Measurements from ENCODE around the gene CACTIN.

The CACTIN gene

DNA sequence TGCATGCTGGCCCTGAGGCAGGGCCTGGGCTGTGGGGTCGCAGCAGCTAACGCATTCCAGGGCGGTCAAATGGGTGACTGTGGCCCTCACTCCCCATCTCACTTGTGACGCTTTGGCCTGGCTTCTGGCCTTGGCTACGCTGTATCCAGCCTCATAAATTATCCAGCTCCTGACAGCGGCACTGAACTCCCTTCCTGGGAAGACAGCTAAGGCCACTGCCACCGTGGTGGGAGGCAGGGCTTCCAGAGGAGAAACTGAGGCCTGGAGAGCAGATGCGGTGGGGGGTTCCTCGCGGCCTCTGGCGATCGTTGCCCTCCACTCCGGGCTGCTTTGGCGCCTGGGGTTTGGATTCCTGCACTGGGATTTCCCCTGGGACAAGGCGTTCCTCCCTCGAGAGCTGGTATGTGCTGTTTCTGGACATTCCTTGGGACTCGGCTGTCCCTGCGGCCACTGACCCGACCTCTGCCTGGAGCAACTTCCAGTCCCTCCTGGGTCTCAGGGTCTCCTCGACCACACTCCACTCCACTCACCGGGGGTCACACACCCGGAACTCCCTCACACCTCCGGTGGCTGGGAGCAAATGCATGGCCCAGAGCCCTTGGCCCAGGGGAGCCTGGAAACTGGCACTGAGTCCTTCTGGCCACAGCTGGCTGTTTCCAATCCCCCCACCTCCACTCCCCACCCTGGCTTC lies 23.3 kb downstream of the CACTIN start:
- TF ChIP-seq, protein P1, sequence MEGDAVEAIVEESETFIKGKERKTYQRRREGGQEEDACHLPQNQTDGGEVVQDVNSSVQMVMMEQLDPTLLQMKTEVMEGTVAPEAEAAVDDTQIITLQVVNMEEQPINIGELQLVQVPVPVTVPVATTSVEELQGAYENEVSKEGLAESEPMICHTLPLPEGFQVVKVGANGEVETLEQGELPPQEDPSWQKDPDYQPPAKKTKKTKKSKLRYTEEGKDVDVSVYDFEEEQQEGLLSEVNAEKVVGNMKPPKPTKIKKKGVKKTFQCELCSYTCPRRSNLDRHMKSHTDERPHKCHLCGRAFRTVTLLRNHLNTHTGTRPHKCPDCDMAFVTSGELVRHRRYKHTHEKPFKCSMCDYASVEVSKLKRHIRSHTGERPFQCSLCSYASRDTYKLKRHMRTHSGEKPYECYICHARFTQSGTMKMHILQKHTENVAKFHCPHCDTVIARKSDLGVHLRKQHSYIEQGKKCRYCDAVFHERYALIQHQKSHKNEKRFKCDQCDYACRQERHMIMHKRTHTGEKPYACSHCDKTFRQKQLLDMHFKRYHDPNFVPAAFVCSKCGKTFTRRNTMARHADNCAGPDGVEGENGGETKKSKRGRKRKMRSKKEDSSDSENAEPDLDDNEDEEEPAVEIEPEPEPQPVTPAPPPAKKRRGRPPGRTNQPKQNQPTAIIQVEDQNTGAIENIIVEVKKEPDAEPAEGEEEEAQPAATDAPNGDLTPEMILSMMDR (conservative IDR thresholded peaks at IDR 0.05; ENCODE audit: low read depth, low read length): no peak
- DNase-seq (ENCODE audit: low read depth): no peak
- no peak overlapping the region for H3K4me3 ChIP-seq (ENCODE audit: low read depth, low read length)

DNA sequence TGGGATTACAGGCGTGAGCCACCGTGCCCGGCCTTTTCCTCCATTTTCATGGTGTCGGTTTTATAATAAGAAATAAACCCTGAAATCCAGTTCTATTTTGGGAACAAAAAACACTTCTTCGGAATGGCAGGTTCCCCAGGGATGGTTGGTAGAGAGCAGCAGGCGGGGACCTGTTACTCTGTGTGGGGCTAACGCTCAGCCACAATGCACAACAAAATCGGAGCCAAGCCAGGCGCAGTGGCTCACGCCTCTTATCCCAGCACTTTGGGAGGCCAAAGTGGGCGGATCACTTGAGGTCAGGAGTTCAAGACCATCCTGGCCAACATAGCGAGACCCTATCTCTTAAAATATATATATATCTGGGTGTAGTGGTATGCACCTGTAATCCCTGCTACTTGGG lies 25.6 kb downstream of the CACTIN start:
- TF ChIP-seq, protein P1 (conservative IDR thresholded peaks at IDR 0.05; ENCODE audit: low read depth, low read length): no peak
- DNase-seq (ENCODE audit: low read depth): no peak
- H3K4me3 ChIP-seq (ENCODE audit: low read depth, low read length): no peak overlapping the region

DNA sequence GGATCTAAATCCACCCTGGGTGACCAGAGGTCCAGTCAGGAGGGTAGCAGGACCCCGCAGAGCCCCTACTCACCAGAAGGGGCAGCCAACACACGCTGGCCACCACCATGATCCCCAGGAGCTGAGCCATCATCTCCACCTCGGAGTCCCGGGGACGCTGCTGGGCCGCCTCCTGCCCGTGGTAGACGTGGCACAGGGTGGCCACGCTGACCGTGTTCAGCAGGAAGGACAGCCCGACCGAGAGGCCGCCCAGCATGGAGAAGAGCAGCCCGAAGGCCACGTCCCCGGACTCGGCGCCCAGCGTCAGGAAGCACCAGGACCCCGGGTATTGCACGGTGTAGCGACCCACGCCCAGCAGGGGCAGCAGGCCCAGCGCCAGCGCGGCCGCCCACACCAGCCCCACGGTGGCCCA lies 26.8 kb downstream of the CACTIN start:
- H3K4me3 ChIP-seq (ENCODE audit: low read depth, low read length): no peak overlapping the region
- TF ChIP-seq, protein P1 (conservative IDR thresholded peaks at IDR 0.05; ENCODE audit: low read depth, low read length): peak; percentile 46
- DNase-seq (ENCODE audit: low read depth): no peak

DNA sequence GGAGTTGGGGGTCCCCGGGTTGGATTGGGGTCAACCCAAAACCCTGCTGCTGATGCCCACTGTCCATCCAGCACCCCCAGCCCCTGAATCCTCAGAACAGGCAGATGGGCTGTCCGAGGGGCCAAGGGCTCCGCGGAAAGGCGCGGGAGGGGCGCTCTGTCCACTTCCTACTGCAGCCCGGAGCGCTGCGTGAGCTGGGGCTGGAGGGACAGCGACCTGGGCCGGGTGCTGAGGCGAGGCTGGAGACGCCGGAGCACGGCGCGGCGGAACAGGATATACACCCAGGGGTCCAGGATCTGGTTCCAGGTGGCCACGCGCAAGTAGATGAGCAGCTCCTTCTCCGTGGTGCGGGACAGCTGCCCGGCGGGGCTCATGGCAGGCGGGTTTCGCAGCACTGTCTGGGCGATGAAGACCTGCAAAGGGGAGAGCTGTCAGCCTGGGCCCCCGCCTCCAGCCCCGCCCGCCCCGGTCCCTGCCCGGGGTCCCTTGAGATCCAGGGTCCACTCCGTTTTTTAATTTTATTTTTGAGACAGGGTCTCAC lies 31.0 kb downstream of the CACTIN start:
- DNase-seq (ENCODE audit: low read depth): no peak
- H3K4me3 ChIP-seq (ENCODE audit: low read depth, low read length): no peak overlapping the region
- TF ChIP-seq, protein P1 (conservative IDR thresholded peaks at IDR 0.05; ENCODE audit: low read depth, low read length): no peak

DNA sequence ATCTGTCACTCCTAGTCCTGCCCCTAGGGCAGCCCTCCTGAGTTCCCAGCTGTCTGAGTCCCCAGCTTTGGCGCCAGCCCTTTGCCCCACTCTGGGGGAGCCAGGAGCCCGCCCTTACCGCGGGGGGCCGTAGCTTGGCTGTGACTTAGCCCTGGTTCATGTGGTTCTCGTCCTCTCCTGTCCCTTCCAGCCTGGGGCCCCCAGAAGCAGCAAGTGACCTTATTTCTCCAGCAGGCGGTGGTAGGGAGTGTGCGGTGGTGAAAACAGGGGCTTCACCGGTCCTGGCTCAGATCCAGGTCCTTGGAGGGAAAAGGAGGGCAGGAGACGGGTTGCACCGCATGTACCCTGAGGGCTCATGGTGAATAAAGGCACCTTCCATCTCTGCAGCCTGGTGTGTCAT lies 33.4 kb downstream of the CACTIN start:
- no peak overlapping the region for H3K4me3 ChIP-seq (ENCODE audit: low read depth, low read length)
- DNase-seq (ENCODE audit: low read depth): no peak
- TF ChIP-seq, protein P1 (conservative IDR thresholded peaks at IDR 0.05; ENCODE audit: low read depth, low read length): peak; percentile 40

DNA sequence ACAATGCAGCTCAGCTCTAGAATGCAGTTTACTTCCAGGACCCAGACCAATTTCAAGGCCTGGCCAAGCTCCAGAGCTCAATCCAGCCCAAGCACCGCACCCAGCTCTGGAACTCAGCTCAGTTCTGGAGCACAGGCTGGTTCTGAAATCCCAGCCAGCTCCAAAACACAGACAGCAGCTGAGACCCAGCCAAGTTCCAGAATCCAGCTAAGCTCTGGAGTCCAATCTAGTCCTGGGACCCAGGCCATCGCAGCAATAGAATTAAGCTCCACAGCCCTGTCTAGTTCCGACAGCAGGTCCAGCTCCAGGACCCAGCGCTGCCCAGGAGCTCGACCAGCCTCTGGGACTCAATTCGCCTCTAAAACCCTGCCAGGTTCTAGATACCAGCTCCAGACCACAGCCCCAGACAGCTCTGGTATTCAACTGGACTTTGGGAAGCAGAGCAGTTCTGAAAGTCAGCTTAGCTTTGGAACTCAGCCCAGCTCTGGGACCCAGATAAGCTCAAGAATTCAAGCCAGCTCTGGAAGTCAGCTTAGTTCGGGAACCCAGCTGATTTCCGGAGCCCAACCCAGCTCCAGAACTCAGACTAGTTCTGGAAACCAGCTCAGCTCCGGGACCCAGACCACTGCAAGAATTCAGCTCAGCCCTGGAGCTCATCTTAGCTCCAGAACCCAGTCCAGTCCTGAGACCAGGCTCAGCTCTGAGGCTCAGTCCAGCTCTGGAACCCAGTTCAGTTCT lies 34.5 kb downstream of the CACTIN start:
- H3K4me3 ChIP-seq (ENCODE audit: low read depth, low read length): no peak overlapping the region
- DNase-seq (ENCODE audit: low read depth): no peak
- TF ChIP-seq, protein P1 (conservative IDR thresholded peaks at IDR 0.05; ENCODE audit: low read depth, low read length): no peak

Measured in choroid plexus epithelial cell (primary cell).